Hepatocyte (in vitro differentiated cells): ENCODE data around the gene PDGFRA. TPM values are rescaled to one million over a fixed set of nuclear protein-coding genes. Genes with fewer than 3 reads are reported as not detected.

Source experiments
- DNase-seq: peaks from one replicate; pipeline ENCODE4 v3.0.0-alpha.2; 2016; ENCODE audit warnings: low spot score
- H2AFZ ChIP-seq: fragments of 200-600 bp; sonication (generic); 2 replicates; pipeline ENCODE4 v1.6.0; 2016; ENCODE audit warnings: antibody characterized with exemption, mild to moderate bottlenecking
- H3K27ac ChIP-seq: fragments of 200-600 bp; sonication (generic); 2 replicates; pipeline ENCODE4 v1.5.1; 2016; ENCODE audit warnings: mild to moderate bottlenecking
- H3K27me3 ChIP-seq: fragments of 200-600 bp; sonication (generic); 2 replicates; pipeline ENCODE4 v1.6.1; 2016
- H3K36me3 ChIP-seq: fragments of 200-600 bp; sonication (generic); replicated peaks from 2 replicates; pipeline ENCODE4 v1.5.1; 2016; ENCODE audit warnings: low read depth; ENCODE audit not compliant: insufficient read depth
- H3K4me1 ChIP-seq: fragments of 200-600 bp; sonication (generic); 2 replicates; pipeline ENCODE4 v1.5.1; 2016; ENCODE audit warnings: mild to moderate bottlenecking, moderate library complexity; ENCODE audit not compliant: insufficient read depth
- H3K4me2 ChIP-seq: fragments of 200-600 bp; sonication (generic); 2 replicates; pipeline ENCODE4 v1.6.0; 2016
- H3K4me3 ChIP-seq: fragments of 200-600 bp; sonication (generic); 2 replicates; pipeline ENCODE4 v1.5.1; 2016; ENCODE audit warnings: mild to moderate bottlenecking
- H3K79me2 ChIP-seq: fragments of 200-600 bp; sonication (generic); 2 replicates; pipeline ENCODE4 v1.6.0; 2017; ENCODE audit warnings: mild to moderate bottlenecking
- H3K9me2 ChIP-seq: fragments of 200-600 bp; sonication (generic); replicated peaks from 2 replicates; pipeline ENCODE4 v1.6.0; 2017; ENCODE audit warnings: mild to moderate bottlenecking; ENCODE audit not compliant: insufficient read depth
- H3K9me3 ChIP-seq: fragments of 200-600 bp; sonication (generic); 2 replicates; pipeline ENCODE4 v1.5.1; 2016; ENCODE audit warnings: low read depth, mild to moderate bottlenecking
- H4K20me1 ChIP-seq: fragments of 200-600 bp; sonication (generic); 2 replicates; pipeline ENCODE4 v1.6.0; 2016; ENCODE audit warnings: mild to moderate bottlenecking; ENCODE audit not compliant: insufficient read depth, poor library complexity, severe bottlenecking
- EZH2 ChIP-seq: fragments of 200-600 bp; sonication (generic); IDR thresholded peaks from 2 replicates; pipeline ENCODE4 v1.6.1; 2016; ENCODE audit warnings: antibody characterized with exemption, mild to moderate bottlenecking, borderline replicate concordance
- EZH2phosphoT487 ChIP-seq: fragments of 200-600 bp; sonication (generic); IDR thresholded peaks from one replicate; pipeline ENCODE4 v1.6.1; 2018; ENCODE audit warnings: antibody characterized with exemption, mild to moderate bottlenecking, low read depth, moderate library complexity; ENCODE audit not compliant: unreplicated experiment, severe bottlenecking
- WGBS: methylation state at CpG from one replicate; pipeline ENCODE4 v1.1.6; 2016; ENCODE audit warnings: low lambda C conversion rate; ENCODE audit errors: missing lambda C conversion rate; 5-methylcytosine and 5-hydroxymethylcytosine counted together
- polyA plus RNA-seq: library from polyadenylated mRNA; unstranded; fragments of >200 nt; fragmentation: Nextera tagmentation; extraction: Ambion mirVana; gene quantifications from 2 replicates; pipeline ENCODE4 v1.2.1, GENCODE V29; 2016
- total RNA-seq: library from RNA; depleted of rRNA; stranded (reverse); fragments of >200 nt; gene quantifications from 2 replicates; pipeline ENCODE4 v1.2.3, GENCODE V29; 2014
- TF ChIP-seq, protein P1 (sequence below): fragments of 200-600 bp; sonication (generic); IDR thresholded peaks from 2 replicates; pipeline ENCODE4 v1.5.1; 2016; ENCODE audit warnings: antibody characterized with exemption, mild to moderate bottlenecking; ENCODE audit not compliant: poor library complexity

The PDGFRA gene
- total and polyA plus RNA-seq, 2 experiments from 2014 or later, result 36.3 to 117 TPM

DNA sequence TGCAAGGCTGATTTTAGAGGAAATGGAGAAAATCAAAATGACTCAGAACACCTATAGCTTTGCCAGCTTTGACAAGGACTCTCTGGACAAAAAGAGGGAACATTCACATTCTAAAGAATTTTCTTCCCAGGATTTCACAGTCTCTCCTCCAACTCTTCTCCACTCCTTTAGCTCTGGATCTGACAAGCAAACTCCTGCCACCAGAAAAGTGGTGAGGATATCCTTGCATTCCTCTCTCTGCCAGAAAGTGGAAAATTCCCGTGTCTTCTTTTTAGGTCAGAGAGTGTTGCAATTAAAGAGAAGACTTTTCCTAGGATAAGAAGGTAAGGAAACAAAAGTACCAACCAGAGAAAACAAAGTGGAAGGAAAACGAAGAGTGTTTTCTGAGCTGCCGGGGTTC is 16.1 kb upstream of the PDGFRA start:
- Histone ChIP-seq H3K27me3 (no peaks in the 10 kb centered on the region), H3K4me3 (no peak overlapping the region), H3K36me3 (no peaks in the 10 kb centered on the region), H3K9me2 (no peaks in the 10 kb centered on the region), H2AFZ (no peak overlapping the region), H4K20me1 (no peaks in the 10 kb centered on the region), H3K9me3 (no peaks in the 10 kb centered on the region), H3K4me1 (peaks cover 6% of the 10 kb centered on the region), H3K4me2 (no peak overlapping the region), H3K27ac (no peak overlapping the region), H3K79me2 (no peaks in the 10 kb centered on the region)
- TF ChIP-seq EZH2 (no peak), EZH2phosphoT487 (no peak)
- TF ChIP-seq, protein P1, sequence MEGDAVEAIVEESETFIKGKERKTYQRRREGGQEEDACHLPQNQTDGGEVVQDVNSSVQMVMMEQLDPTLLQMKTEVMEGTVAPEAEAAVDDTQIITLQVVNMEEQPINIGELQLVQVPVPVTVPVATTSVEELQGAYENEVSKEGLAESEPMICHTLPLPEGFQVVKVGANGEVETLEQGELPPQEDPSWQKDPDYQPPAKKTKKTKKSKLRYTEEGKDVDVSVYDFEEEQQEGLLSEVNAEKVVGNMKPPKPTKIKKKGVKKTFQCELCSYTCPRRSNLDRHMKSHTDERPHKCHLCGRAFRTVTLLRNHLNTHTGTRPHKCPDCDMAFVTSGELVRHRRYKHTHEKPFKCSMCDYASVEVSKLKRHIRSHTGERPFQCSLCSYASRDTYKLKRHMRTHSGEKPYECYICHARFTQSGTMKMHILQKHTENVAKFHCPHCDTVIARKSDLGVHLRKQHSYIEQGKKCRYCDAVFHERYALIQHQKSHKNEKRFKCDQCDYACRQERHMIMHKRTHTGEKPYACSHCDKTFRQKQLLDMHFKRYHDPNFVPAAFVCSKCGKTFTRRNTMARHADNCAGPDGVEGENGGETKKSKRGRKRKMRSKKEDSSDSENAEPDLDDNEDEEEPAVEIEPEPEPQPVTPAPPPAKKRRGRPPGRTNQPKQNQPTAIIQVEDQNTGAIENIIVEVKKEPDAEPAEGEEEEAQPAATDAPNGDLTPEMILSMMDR, result no peak
- DNase-seq, result no peak
- WGBS, result 59% methylated on average over 3 of the region's 3 CpGs

- TF ChIP-seq EZH2, result no peak
- TF ChIP-seq, protein P1, result no peak
- TF ChIP-seq EZH2phosphoT487, result no peak
- H3K4me2 ChIP-seq, result no peak overlapping the region
- no peak overlapping the region for H3K27ac ChIP-seq
- no peaks in the 10 kb centered on the region for H3K27me3 ChIP-seq
- 34% methylated on average over 4 of the region's 4 CpGs for WGBS
- H3K9me3 ChIP-seq, result no peaks in the 10 kb centered on the region
- DNase-seq, result peak; percentile 21
- H3K4me1 ChIP-seq, result peaks cover 11% of the 10 kb centered on the region
- no peaks in the 10 kb centered on the region for H3K9me2 ChIP-seq
- H2AFZ ChIP-seq, result no peak overlapping the region
- H3K79me2 ChIP-seq, result no peaks in the 10 kb centered on the region
- no peak overlapping the region for H3K4me3 ChIP-seq
- H3K36me3 ChIP-seq, result no peaks in the 10 kb centered on the region
- H4K20me1 ChIP-seq, result no peaks in the 10 kb centered on the region
Measured at GRCh38 chr4:54213761-54214160, 15.3 kb upstream of the PDGFRA start.

GRCh38 chr4:54215379-54216077 is 13.6 kb upstream of the PDGFRA start:
- no peaks in the 10 kb centered on the region for H3K9me2 ChIP-seq
- H3K4me2 ChIP-seq, result no peak overlapping the region
- DNase-seq, result no peak
- H3K4me1 ChIP-seq, result peaks cover 11% of the 10 kb centered on the region
- TF ChIP-seq EZH2 (no peak), EZH2phosphoT487 (peak; percentile 97)
- TF ChIP-seq, protein P1, result no peak
- 19% methylated on average over 4 of the region's 4 CpGs for WGBS
- no peaks in the 10 kb centered on the region for H4K20me1 ChIP-seq
- H3K4me3 ChIP-seq, result no peak overlapping the region
- no peaks in the 10 kb centered on the region for H3K36me3 ChIP-seq
- no peak overlapping the region for H2AFZ ChIP-seq
- no peaks in the 10 kb centered on the region for H3K9me3 ChIP-seq
- no peaks in the 10 kb centered on the region for H3K79me2 ChIP-seq
- H3K27me3 ChIP-seq, result no peaks in the 10 kb centered on the region
- H3K27ac ChIP-seq, result no peak overlapping the region
